Limb (tissue), 2 donors: ENCODE results near the gene ID1.
"Not testable (repeated sequence)": the region's sequence is repeated elsewhere in the genome, so short reads cannot be mapped to it uniquely, and the experiment has no call there.

Experiments
- DNase-seq, 2 donors: peaks; one replicate each; pipeline ENCODE4 v3.0.0-alpha.2; 2016; ENCODE audit errors: extremely low spot score in 2 of 2

Gene ID1

GRCh38 chr20:31573555-31574321 lies 31.4 kb upstream of the ID1 start:
- DNase-seq: no peak

GRCh38 chr20:31574986-31575385 lies 30.1 kb upstream of the ID1 start:
- DNase-seq: not testable (repeated sequence)

DNA sequence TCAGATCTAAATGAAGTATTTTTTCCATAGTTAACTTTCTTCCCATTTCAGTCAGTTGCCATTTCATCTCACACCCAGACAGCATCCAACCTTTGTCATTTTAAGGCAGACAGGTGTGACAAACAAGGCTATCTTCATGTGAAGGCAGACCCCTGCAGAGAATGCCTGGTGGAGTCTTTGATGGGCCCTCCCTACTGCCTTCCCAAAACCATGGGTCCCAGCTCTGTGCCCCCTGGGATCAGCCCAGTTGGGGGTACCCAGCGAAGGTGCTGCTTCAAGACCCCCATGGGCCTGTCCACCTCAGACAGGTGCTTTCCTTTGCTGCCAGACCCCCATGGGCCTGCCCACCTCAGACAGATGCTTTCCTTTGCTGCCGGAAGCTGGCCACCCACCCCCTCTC lies 28.3 kb upstream of the ID1 start:
- no peak for DNase-seq

DNA sequence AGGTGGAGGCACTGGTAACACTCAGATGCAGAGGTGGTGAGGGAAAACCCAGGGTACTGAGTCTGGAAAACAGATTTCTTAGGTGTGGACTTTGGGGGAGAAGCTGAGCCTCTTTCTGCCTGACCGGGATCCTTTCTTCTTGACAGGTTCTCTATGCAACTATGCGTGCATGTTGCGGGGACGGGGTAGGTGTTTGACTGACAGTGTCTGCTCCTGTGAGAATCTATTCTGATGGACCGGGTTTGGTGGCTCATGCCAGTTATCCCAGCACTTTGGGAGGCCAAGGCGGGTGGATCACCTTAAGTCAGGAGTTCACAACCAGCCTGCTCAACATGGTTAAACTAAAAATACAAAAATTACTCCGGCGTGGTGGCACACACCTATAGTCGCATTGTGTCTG lies 27.9 kb upstream of the ID1 start:
- DNase-seq: no peak

GRCh38 chr20:31578448-31579138 lies 26.5 kb upstream of the ID1 start:
- DNase-seq: no peak

GRCh38 chr20:31579245-31579644 lies 25.8 kb upstream of the ID1 start:
- no peak for DNase-seq

GRCh38 chr20:31579941-31580651 lies 25.0 kb upstream of the ID1 start:
- DNase-seq: not testable (repeated sequence)

GRCh38 chr20:31580706-31581105 lies 24.4 kb upstream of the ID1 start:
- DNase-seq: no peak

- DNase-seq: no peak
Measured at GRCh38 chr20:31581391-31581790, 23.7 kb upstream of the ID1 start.

- peak in 1 of 2 donors; percentile 65 for DNase-seq
Measured at GRCh38 chr20:31587545-31588389, 17.3 kb upstream of the ID1 start.

- DNase-seq: no peak
Measured at GRCh38 chr20:31590717-31591225, 14.3 kb upstream of the ID1 start.

GRCh38 chr20:31593221-31594001 lies 11.7 kb upstream of the ID1 start:
- no peak for DNase-seq

DNA sequence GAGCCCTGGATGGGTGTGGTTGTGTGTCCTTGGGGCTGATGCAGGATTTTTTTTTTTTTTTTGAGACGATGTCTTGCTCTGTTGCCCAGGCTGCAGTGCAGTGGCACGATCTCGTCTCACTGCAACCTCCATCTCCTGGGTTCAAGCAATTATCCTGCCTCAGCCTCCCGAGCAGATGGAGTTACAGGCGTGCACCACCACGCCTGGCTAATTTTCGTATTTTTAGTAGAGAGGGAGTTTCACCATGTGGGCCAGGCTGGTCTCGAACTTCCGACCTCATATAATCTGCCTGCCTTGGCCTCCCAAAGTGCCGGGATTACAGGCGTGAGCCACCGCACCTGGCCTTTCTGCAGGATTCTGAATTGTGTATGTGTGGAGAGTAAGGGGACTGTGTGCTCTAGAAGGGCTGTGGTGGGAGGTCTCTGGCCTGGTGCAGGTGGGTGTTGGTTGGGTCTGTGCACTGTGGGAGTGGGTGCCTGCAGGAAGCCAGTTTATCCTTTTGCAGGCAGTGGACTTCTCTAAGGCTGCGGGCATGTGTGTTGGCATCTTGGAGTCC lies 11.0 kb upstream of the ID1 start:
- no peak for DNase-seq

- no peak for DNase-seq
Measured at GRCh38 chr20:31594558-31595379, 10.3 kb upstream of the ID1 start.

DNA sequence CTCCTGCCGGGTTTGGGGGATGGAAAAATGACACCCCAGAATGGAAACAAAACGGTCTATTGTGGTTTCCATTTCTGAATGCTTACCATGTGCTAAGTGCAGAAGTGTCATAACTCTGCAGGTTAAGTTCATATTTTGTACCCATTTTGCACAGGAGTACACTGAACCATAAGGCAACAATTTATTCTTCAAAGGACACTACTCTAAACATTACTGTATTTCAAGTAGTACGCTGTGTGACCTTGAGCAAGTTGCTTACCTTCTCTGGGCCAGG lies 9.8 kb upstream of the ID1 start:
- DNase-seq: no peak

DNA sequence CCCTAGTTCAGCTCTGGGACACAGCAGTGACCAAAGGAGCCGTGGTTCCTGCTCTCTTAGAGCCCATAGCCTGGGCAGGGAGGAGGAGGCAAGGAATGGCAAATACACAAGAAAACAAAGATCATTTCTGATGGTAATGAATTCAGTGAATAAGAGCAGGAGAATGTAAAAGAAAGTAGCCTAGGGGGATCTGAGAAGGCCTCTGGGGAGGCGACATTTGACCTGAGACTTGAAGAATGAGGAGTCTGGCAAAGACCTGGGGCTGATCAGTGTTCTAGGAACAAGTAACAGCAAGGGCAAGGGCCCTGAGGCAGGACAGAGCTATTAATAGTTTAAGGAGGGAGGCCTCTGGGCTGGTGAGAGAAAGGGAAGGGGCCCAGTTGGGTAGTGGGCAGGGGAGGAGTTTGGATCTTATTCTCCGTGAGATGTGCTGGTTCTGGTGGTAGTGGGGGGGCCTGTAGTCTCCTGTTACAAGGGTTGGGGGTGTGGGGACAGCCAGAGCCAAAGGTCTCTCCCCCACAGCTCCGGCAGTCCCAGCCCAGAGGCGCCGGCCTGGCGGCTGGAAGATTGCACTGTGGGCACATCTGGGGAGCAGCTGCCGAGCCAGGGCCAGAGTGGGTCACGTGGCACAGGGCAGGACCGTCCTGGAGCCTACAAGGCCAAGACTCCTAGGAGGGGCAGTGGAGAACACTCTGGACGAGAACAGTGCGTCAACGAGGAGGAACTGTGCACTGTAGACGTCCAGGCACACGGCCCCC lies 9.3 kb upstream of the ID1 start:
- DNase-seq: peak; percentile 65 to 81

DNA sequence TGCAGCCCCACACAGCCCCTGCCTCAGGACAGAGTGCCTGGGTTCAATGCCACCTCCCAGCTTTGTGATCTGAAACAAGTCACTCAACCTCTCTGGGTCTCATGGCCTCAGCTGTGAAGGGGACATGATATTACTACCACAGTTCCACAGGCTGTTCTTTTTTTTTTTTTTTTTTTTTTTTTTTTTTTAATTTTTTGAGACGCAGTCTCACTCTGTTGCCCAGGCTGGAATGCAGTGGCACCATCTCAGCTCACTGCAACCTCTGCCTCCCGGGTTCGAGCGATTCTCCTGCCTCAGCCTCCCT lies 8.7 kb upstream of the ID1 start:
- not testable (repeated sequence) for DNase-seq

GRCh38 chr20:31596831-31597480 lies 8.1 kb upstream of the ID1 start:
- DNase-seq: no peak

- DNase-seq: no peak
Measured at GRCh38 chr20:31597481-31597855, 7.6 kb upstream of the ID1 start.
